HepG2 (cell line): ENCODE measurements around the gene CUL1. TPM values are rescaled to one million over a fixed set of nuclear protein-coding genes. Genes with fewer than 3 reads are reported as not detected.

Experiments
- ATAC-seq: fragments of 200-7000 bp; cut with Tn5 transposase; 3 replicates; pipeline ENCODE4 v1.9.1; 2020; ENCODE audit warnings: mild to moderate bottlenecking, moderate library complexity
- BruUV-seq: library from RNA; stranded (reverse); fragments of 400-500 nt; replicated peaks from 2 replicates; lab custom pipeline; 2021; lab: Mats Ljungman, UMichigan
- CTCF ChIA-PET: fragments of 300-600 bp; formaldehyde crosslinking; extraction: SDS; loops from one replicate; lab custom pipeline; 2021; ENCODE audit warnings: low total read pairs, inconsistent platforms, low intra/inter-chr PET ratio; lab: Yijun Ruan, JAX
- POLR2A ChIA-PET: fragments of 350-600 bp; sonication (Branson Sonifier 250); formaldehyde crosslinking; loops from one replicate; lab custom pipeline; 2020; ENCODE audit warnings: antibody characterized with exemption, inconsistent platforms; lab: Yijun Ruan, JAX
- DNase-seq: peaks from one replicate; pipeline ENCODE4 v3.0.0-alpha.2; 2015; ENCODE audit warnings: low spot score
- FAIRE-seq: peaks from 3 replicates; lab custom pipeline; 2011; peaks lifted over from hg19 to GRCh38; lab: Jason Lieb, UNC
- H2AFZ ChIP-seq: one replicate; pipeline ENCODE4 v1.6.1; 2011; ENCODE audit warnings: low read length, inconsistent platforms
- H3K27ac ChIP-seq: fragments of 300-600 bp; 3 replicates; pipeline ENCODE4 v1.8.0; 2011; ENCODE audit warnings: mixed run types, mild to moderate bottlenecking, mixed read lengths, low read length, inconsistent platforms; ENCODE audit not compliant: insufficient read depth; ENCODE audit errors: extremely low read length
- H3K27me3 ChIP-seq, 2 experiments: fragments of 200-600 bp in 1 of 2; 2 replicates in 1 of 2; 3 replicates in 1 of 2; pipeline versions ENCODE4 v1.6.0 to v1.8.0; 2011; ENCODE audit warnings: low read length in 2 of 2, mild to moderate bottlenecking in 2 of 2, moderate library complexity in 2 of 2, inconsistent platforms in 1 of 2; ENCODE audit not compliant: insufficient read depth in 2 of 2, control insufficient read depth in 1 of 2
- H3K36me3 ChIP-seq, 2 experiments: fragments of 200-600 bp in 1 of 2; replicated peaks in 1 of 2; 2 replicates in 1 of 2; 3 replicates in 1 of 2; pipeline versions ENCODE4 v1.5.1 to v1.8.0; 2011; ENCODE audit warnings: low read length in 2 of 2, inconsistent platforms in 1 of 2; ENCODE audit not compliant: insufficient read depth in 2 of 2, control insufficient read depth in 1 of 2
- H3K4me1 ChIP-seq: 2 replicates; pipeline ENCODE4 v1.5.1; 2012; ENCODE audit warnings: low read length, inconsistent platforms; ENCODE audit not compliant: insufficient read depth
- H3K4me2 ChIP-seq: 2 replicates; pipeline ENCODE4 v1.6.0; 2011; ENCODE audit warnings: low read depth, low read length, inconsistent platforms
- H3K4me3 ChIP-seq, 3 experiments: fragments of 200-600 bp in 1 of 3; sonication (generic), shearing (Covaris generic) in 1 of 3; replicated peaks in 1 of 3; 2 replicates each; pipeline ENCODE4 v1.5.1; 2011 to 2016; ENCODE audit warnings: low read length in 3 of 3, inconsistent platforms in 2 of 3, low read depth in 2 of 3, mild to moderate bottlenecking in 2 of 3, control low read depth in 1 of 3, mixed read lengths in 1 of 3; ENCODE audit not compliant: insufficient read depth in 1 of 3
- H3K79me2 ChIP-seq: one replicate; pipeline ENCODE4 v1.6.1; 2011; ENCODE audit warnings: low read length, inconsistent platforms; ENCODE audit not compliant: insufficient read depth
- H3K9ac ChIP-seq: 2 replicates; pipeline ENCODE4 v1.6.0; 2011; ENCODE audit warnings: mild to moderate bottlenecking, low read depth, low read length, inconsistent platforms; ENCODE audit not compliant: insufficient read depth
- H3K9me3 ChIP-seq: 2 replicates; pipeline ENCODE4 v1.5.1; 2012; ENCODE audit warnings: mild to moderate bottlenecking, low read length
- H4K20me1 ChIP-seq: 2 replicates; pipeline ENCODE4 v1.6.0; 2011; ENCODE audit warnings: inconsistent platforms, mild to moderate bottlenecking, low read length, moderate library complexity; ENCODE audit not compliant: insufficient read depth
- CEBPG ChIP-seq: IDR thresholded peaks from 2 replicates; pipeline ENCODE4 v1.6.1; 2016
- FOSL2 ChIP-seq: sonication (generic); formaldehyde crosslinking; IDR thresholded peaks from 2 replicates; pipeline ENCODE4 v1.4.0; 2020; ENCODE audit warnings: missing genetic modification reagents
- GATAD2A ChIP-seq: IDR thresholded peaks from 2 replicates; pipeline ENCODE4 v1.6.1; 2016
- MED8 ChIP-seq: sonication (generic); formaldehyde crosslinking; IDR thresholded peaks from 2 replicates; pipeline ENCODE4 v1.8.1; 2023; ENCODE audit warnings: mild to moderate bottlenecking, missing genetic modification reagents; ENCODE audit not compliant: insufficient replicate concordance
- MTF1 ChIP-seq: sonication (generic); formaldehyde crosslinking; IDR thresholded peaks from 2 replicates; pipeline ENCODE4 v1.5.0; 2020; ENCODE audit warnings: missing genetic modification reagents
- NR2F2 ChIP-seq: IDR thresholded peaks from 2 replicates; pipeline ENCODE4 v1.6.1; 2012; ENCODE audit warnings: low read depth, inconsistent platforms, borderline replicate concordance
- PLRG1 ChIP-seq: fragments of 450-650 bp; conservative IDR thresholded peaks from 2 replicates; pipeline ENCODE4 v1.6.1; 2016
- RCOR2 ChIP-seq: IDR thresholded peaks from 2 replicates; pipeline ENCODE4 v1.6.1; 2016; ENCODE audit warnings: missing biosample characterization, missing genetic modification reagents
- SALL1 ChIP-seq: sonication (generic); formaldehyde crosslinking; IDR thresholded peaks from 2 replicates; pipeline ENCODE4 v1.8.0; 2022; ENCODE audit warnings: mild to moderate bottlenecking, missing genetic modification reagents
- ZNF547 ChIP-seq: sonication (generic); formaldehyde crosslinking; IDR thresholded peaks from 2 replicates; pipeline ENCODE4 v1.5.1; 2020; ENCODE audit warnings: mild to moderate bottlenecking, missing genetic modification reagents
- ZNF674 ChIP-seq: sonication (generic); formaldehyde crosslinking; IDR thresholded peaks from 2 replicates; pipeline ENCODE4 v1.5.0; 2020; ENCODE audit warnings: low read depth, mild to moderate bottlenecking, missing genetic modification reagents
- ZNF878 ChIP-seq: sonication (generic); formaldehyde crosslinking; IDR thresholded peaks from 2 replicates; pipeline ENCODE4 v1.8.1; 2023; ENCODE audit warnings: mild to moderate bottlenecking, missing genetic modification reagents, moderate library complexity
- ZSCAN25 ChIP-seq: sonication (generic); formaldehyde crosslinking; IDR thresholded peaks from 2 replicates; pipeline ENCODE4 v1.8.0; 2022; ENCODE audit warnings: mild to moderate bottlenecking, missing genetic modification reagents
- WGBS: methylation state at CpG from one replicate; pipeline ENCODE4 v1.1.6; 2017; ENCODE audit warnings: low lambda C conversion rate; 5-methylcytosine and 5-hydroxymethylcytosine counted together
- in situ Hi-C: cut with HindIII; loops from 2 replicates; pipeline ENCODE4 v1.10.0; 2017; ENCODE audit warnings: low pct_unique_long_range_greater_than_20kb; ENCODE audit not compliant: extremely low pct_ligation_motif_present
- intact Hi-C: fragments of 100-400 bp; cut with micrococcal nuclease; formaldehyde crosslinking; loops from one replicate; pipeline ENCODE4 v1.10.0; 2022; ENCODE audit not compliant: unreplicated experiment
- polyA plus RNA-seq, 8 experiments: library from polyadenylated mRNA; depleted of rRNA in 3 of 8; stranded (reverse) in 7 of 8; unstranded in 1 of 8; fragments of >200 nt; fragmentation: Illumina TruSeq in 4 of 8; extraction: Trizol in 4 of 8; gene quantifications; 2 replicates each; pipeline versions ENCODE4 v1.2.1 to v1.2.3, GENCODE V29; 2011 to 2016; ENCODE audit warnings: low read depth in 4 of 8, missing spikeins in 1 of 8, mixed read lengths in 1 of 8; ENCODE audit not compliant: insufficient read depth in 1 of 8
- total RNA-seq, 5 experiments: library from RNA; depleted of rRNA; stranded (reverse); fragments of >200 nt; fragmentation: Illumina TruSeq; extraction: Trizol; gene quantifications; 2 replicates each; pipeline ENCODE4 v1.2.3, GENCODE V29; 2016; ENCODE audit warnings: low read depth in 1 of 5
- TF ChIP-seq, protein P1 (sequence below): sonication (generic); IDR thresholded peaks from 2 replicates; pipeline ENCODE4 v1.6.1; 2016; ENCODE audit warnings: low read depth, borderline replicate concordance

The CUL1 gene
- total and polyA plus RNA-seq, 2 of the 13 experiments (the other 11 are each of a cell fraction or from before 2014, with no cell fraction given): 30.1 to 45.9 TPM

DNA sequence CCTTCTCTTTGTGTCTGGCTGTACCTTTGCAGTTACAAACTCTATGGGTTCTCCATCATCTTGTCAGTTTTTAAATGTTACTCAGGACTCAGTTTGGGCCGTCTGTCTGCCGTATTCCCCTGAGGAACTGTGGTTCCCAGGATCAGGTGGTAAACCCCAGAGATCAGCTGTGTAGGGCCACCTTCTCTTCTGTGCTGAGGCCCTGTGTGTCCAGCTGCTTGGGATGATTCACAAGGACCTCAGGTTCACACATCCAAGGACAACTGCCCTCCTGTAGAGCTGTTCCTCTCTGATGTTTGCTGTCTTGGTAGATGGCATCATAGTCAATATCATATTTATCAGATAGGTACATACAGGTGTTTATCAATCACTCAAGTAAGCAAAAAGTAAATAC is 24.5 kb downstream of the CUL1 start:
- Histone ChIP-seq H3K27me3 (no peaks in the 10 kb centered on the region), H3K4me2 (peak overlapping the region; percentile 40), H3K27ac (peak overlapping the region; percentile 35), H3K36me3 (0 out of 5 replicates have a peak, but pooled peaks cover 0 to 1% of the 10 kb centered on the region in 2 experiments), H3K79me2 (peaks cover 96% of the 10 kb centered on the region), H3K9me3 (no peaks in the 10 kb centered on the region), H3K4me1 (peaks cover 58% of the 10 kb centered on the region), H4K20me1 (peaks cover 50% of the 10 kb centered on the region), H3K4me3 (no peak overlapping the region), H2AFZ (no peak overlapping the region), H3K9ac (no peak overlapping the region)
- no peak for FAIRE-seq
- in situ Hi-C loops (no loop called here), intact Hi-C loops (loop anchor here (2.0 kb wide), 1 partner anchor 16 kb away; no protein-coding TSS in a partner anchor)
- 14% methylated on average over 2 of the region's 2 CpGs for WGBS
- DNase-seq: no peak
- no peak for TF ChIP-seq NR2F2
- no peak for TF ChIP-seq ZNF674 (CRISPR knock-in tag)
- TF ChIP-seq GATAD2A: peak; percentile 2; the same call in 1 of the 2 replicates
- TF ChIP-seq RCOR2 (CRISPR knock-in tag): 0 out of 2 replicates have a peak, but pooled peaks have one; percentile 5
- no peak for TF ChIP-seq MTF1 (CRISPR knock-in tag)
- TF ChIP-seq ZNF547: no peak
- no peak for TF ChIP-seq MED8 (CRISPR knock-in tag)
- TF ChIP-seq PLRG1: no peak
- TF ChIP-seq, protein P1, sequence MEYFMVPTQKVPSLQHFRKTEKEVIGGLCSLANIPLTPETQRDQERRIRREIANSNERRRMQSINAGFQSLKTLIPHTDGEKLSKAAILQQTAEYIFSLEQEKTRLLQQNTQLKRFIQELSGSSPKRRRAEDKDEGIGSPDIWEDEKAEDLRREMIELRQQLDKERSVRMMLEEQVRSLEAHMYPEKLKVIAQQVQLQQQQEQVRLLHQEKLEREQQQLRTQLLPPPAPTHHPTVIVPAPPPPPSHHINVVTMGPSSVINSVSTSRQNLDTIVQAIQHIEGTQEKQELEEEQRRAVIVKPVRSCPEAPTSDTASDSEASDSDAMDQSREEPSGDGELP: peak; percentile 76; the same call in 1 of the 2 replicates
- no peak for TF ChIP-seq ZSCAN25 (CRISPR knock-in tag)
- no peak for TF ChIP-seq CEBPG (CRISPR knock-in tag)
- TF ChIP-seq FOSL2 (CRISPR knock-in tag): peak; percentile 63; the same call in 1 of the 2 replicates
- TF ChIP-seq SALL1 (CRISPR knock-in tag): 0 out of 2 replicates have a peak, but pooled peaks have one; percentile 4
- no peak for TF ChIP-seq ZNF878
- CTCF ChIA-PET: no interaction called here
- ATAC-seq: peak; percentile 73
- POLR2A ChIA-PET: interaction anchor here (0.9 to 1.2 kb wide), 2 partner anchors 17 to 25 kb away, joined by 3 to 6 read pairs; partner anchors contain the start of gene CUL1
- no TSS peak for BruUV-seq
